AG04449 (cell line): ENCODE results near the gene B3GALT6.

ENCODE experiments used
- CTCF ChIA-PET: fragments of 350-600 bp; formaldehyde crosslinking; extraction: SDS; loops from one replicate; lab custom pipeline; 2021; ENCODE audit warnings: antibody characterized with exemption; lab: Yijun Ruan, JAX
- POLR2A ChIA-PET: fragments of 400-600, 350-600 bp; formaldehyde crosslinking; extraction: SDS; loops from one replicate; lab custom pipeline; 2020; ENCODE audit warnings: antibody characterized with exemption, inconsistent platforms; lab: Yijun Ruan, JAX
- DNase-seq: peaks from one replicate; pipeline ENCODE4 v3.0.0-alpha.2; 2010; ENCODE audit warnings: low read depth, low spot score
- H3K4me3 ChIP-seq: 2 replicates; pipeline ENCODE4 v1.5.1; 2011; ENCODE audit warnings: low read depth, mild to moderate bottlenecking, control low read depth, low read length
- CTCF ChIP-seq: IDR thresholded peaks from one replicate; pipeline ENCODE4 v1.5.1; 2011; ENCODE audit warnings: mild to moderate bottlenecking, moderate library complexity, low read length, control low read depth, inconsistent platforms; ENCODE audit not compliant: insufficient read depth; ENCODE audit errors: missing control alignments

B3GALT6 gene

GRCh38 chr1:1221887-1222574, 10.0 kb upstream of the B3GALT6 start:
- H3K4me3 ChIP-seq = no peak overlapping the region
- CTCF ChIA-PET = interaction anchor here (1.0 to 1.7 kb wide), 2 partner anchors 9 kb away, joined by 4 read pairs; no protein-coding TSS in a partner anchor
- no peak for TF ChIP-seq CTCF
- POLR2A ChIA-PET = interaction anchor here (2.0 kb wide), 1 partner anchor 10 kb away, joined by 8 read pairs; the partner anchor contains the start of genes B3GALT6 and SDF4
- no peak for DNase-seq

GRCh38 chr1:1222575-1223225, 9.3 kb upstream of the B3GALT6 start:
- ChIA-PET CTCF (interaction anchor here (1.0 kb wide), 1 partner anchor 8 kb away, joined by 4 read pairs; no protein-coding TSS in a partner anchor), POLR2A (interaction anchor here (2.0 kb wide), 1 partner anchor 9 kb away, joined by 8 read pairs; the partner anchor contains the start of genes B3GALT6 and SDF4)
- DNase-seq = no peak
- no peak overlapping the region for H3K4me3 ChIP-seq
- no peak for TF ChIP-seq CTCF

- TF ChIP-seq CTCF = no peak
- no peak for DNase-seq
- ChIA-PET CTCF (no interaction called here), POLR2A (interaction anchor here (2.0 kb wide), 1 partner anchor 8 kb away, joined by 8 read pairs; the partner anchor contains the start of genes B3GALT6 and SDF4)
- H3K4me3 ChIP-seq = no peak overlapping the region
Measured at GRCh38 chr1:1223321-1223720, 8.7 kb upstream of the B3GALT6 start.

- TF ChIP-seq CTCF = no peak
- CTCF ChIA-PET = interaction anchor here (2.6 kb wide), 1 partner anchor 102 kb away, joined by 7 read pairs; no protein-coding TSS in a partner anchor
Measured at GRCh38 chr1:1223891-1224290, 8.1 kb upstream of the B3GALT6 start.

GRCh38 chr1:1225238-1225845, 6.7 kb upstream of the B3GALT6 start:
- ChIA-PET POLR2A (no interaction called here), CTCF (interaction anchor here (2.6 kb wide), 1 partner anchor 103 kb away, joined by 7 read pairs; no protein-coding TSS in a partner anchor)
- no peak for DNase-seq
- TF ChIP-seq CTCF = no peak
- H3K4me3 ChIP-seq = no peak overlapping the region

More at GRCh38 chr1:1223891-1224290, 8.1 kb upstream of the B3GALT6 start:
- no peak for DNase-seq
- no peak overlapping the region for H3K4me3 ChIP-seq
- POLR2A ChIA-PET = no interaction called here

GRCh38 chr1:1225913-1226312, 6.1 kb upstream of the B3GALT6 start:
- TF ChIP-seq CTCF = no peak
- no peak for DNase-seq
- CTCF ChIA-PET = interaction anchor here (2.6 kb wide), 1 partner anchor 104 kb away, joined by 7 read pairs; no protein-coding TSS in a partner anchor
- H3K4me3 ChIP-seq = no peak overlapping the region
- POLR2A ChIA-PET = no interaction called here
